ENCODE measurements around the gene KRT36.

- TF ChIP-seq, protein P1, sequence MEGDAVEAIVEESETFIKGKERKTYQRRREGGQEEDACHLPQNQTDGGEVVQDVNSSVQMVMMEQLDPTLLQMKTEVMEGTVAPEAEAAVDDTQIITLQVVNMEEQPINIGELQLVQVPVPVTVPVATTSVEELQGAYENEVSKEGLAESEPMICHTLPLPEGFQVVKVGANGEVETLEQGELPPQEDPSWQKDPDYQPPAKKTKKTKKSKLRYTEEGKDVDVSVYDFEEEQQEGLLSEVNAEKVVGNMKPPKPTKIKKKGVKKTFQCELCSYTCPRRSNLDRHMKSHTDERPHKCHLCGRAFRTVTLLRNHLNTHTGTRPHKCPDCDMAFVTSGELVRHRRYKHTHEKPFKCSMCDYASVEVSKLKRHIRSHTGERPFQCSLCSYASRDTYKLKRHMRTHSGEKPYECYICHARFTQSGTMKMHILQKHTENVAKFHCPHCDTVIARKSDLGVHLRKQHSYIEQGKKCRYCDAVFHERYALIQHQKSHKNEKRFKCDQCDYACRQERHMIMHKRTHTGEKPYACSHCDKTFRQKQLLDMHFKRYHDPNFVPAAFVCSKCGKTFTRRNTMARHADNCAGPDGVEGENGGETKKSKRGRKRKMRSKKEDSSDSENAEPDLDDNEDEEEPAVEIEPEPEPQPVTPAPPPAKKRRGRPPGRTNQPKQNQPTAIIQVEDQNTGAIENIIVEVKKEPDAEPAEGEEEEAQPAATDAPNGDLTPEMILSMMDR (IDR thresholded peaks at IDR 0.05), result no peak
- TF ChIP-seq EZH2 (IDR thresholded peaks at IDR 0.05; ENCODE audit: borderline replicate concordance, insufficient read depth, low read depth, low read length, poor library complexity, severe bottlenecking), result peak; percentile 78
Observed at GRCh38 chr17:41527063-41528023, 37.6 kb upstream of the KRT36 start.
